D341Med (cell line): Measurements from ENCODE around the gene VPS72.
A peak's percentile ranks its signal among the peaks of the same experiment; 100 is the strongest.

ENCODE experiments used
- DNase-seq: peaks from one replicate; pipeline ENCODE4 v3.0.0; 2012; ENCODE audit warnings: low spot score

VPS72 gene

DNA sequence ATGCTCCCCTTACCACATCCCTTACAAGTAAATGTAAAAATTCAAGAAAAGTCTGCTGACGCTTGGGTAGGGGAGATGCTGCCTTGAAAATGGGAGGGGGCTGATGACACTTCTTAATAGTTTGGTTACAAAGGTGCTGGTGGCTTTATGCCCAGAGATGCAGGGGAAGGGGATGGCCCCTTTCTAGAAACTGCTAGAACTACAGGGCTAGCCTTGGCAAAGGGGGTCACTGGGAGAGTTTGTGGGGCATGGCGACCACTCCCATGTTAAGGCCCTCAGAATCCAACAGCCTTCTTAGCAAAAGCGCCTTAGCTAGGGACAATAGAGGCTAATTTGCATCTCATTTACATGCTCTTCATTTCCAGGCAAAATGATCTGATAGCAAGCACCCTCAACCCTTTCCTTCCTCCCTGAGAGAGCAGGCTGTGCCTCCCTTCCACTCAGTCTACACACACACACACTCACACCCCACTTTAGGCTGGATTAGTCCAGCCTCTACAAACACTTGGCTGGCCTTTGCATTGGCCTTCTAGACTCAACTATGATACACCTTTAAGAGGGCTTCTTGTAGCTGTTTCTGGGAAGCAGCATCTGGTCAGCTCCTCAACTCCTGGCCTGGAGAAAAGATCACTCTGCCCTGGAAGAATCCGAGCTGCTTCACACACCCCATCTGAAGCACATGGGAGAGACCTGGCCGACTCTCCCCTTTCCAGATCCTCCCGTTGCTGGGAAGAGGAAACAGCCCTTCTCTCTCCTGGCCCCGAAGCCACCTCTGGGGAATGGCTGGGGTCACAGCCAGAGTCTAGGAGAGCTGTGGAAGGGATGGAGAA is 45.3 kb downstream of the VPS72 start:
- no peak for DNase-seq

DNA sequence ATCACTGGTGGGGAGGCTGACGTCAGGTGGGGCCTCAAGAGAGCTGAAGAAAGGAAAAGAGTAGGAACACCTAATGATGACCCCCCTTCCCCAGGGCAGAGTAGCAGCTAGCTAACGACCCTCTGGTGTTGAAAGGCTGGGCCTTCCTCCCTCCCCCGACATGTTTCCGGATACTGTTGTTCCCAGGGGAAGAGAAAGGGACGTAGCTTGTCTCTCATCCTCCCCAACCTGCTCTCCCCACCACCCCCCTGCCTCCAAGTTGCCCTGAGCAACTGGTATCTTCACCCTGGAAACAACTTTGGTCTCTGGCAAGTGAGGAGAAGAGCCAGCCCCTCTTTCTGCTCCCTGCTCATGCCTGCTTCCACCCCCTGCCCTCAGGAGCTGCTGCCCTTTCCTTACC is 46.0 kb downstream of the VPS72 start:
- no peak for DNase-seq

DNA sequence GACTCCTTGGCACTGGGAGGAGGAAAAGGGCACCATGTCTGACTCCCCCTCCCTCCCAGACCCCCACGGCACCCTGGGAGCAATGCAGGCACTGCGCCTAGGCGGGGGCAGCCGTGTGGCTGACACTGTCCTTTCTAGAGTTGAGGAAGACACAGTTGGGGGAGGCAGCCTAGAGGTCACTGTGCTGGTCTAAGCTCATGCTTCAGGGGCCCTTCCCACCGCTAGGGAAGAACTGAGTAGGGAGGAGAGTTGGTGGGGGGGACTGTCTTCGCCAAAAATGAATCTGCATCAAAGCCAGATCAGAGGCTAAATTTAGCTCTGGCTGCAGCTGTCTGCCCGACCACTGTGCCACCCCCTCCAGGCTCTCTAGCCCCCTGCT is 47.0 kb downstream of the VPS72 start:
- no peak for DNase-seq

DNA sequence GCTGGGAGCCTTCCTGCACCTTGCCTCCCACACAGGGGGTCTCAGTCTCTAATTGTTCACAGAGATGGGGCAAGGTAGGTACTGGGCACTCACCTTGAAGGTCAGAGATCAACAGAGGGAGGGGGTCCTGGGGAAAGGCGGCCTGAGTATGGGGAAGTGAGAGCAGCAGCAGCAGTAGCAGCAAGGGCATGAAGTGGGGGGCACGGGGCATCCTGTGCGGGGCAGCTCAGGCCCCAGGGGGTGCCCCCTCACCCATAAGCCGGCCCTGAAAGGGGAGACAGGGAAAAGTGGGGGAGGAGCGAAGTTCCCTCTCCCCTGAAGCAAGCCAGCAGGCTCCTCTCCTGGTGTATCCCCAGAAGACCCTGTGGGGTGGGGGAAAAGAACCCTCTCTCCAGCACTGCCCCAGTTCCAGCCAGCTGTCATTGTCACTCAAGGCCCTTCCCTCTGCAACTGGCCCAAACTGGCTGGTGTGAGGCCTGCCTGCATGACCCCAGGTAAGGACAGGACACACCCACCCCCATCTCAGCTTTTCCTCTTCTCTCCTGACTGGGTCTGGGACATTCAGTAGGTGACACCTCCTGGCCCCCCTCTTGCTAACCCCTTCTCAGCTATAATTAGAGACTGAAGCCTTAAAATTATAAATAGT is 47.5 kb downstream of the VPS72 start:
- no peak for DNase-seq

DNA sequence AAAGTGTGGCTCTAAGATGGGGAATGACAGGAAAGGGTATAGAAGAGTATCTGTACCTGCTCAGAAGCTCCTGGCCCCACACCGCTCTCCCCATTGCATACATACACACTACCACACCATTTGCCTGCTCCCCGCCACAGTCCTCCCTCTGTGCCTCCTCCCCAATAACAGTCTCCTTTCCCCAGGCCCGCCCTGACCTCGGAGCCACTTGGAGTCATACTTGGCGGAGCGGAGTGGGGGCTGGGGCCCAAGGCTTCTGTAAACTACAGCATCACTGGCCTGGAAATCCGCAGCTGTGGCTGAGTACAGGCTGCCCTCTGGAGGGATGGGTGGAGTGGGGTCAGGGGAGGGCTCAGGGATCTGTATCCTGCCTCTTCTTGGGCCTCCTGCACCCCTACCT is 52.2 kb downstream of the VPS72 start:
- DNase-seq = no peak

DNA sequence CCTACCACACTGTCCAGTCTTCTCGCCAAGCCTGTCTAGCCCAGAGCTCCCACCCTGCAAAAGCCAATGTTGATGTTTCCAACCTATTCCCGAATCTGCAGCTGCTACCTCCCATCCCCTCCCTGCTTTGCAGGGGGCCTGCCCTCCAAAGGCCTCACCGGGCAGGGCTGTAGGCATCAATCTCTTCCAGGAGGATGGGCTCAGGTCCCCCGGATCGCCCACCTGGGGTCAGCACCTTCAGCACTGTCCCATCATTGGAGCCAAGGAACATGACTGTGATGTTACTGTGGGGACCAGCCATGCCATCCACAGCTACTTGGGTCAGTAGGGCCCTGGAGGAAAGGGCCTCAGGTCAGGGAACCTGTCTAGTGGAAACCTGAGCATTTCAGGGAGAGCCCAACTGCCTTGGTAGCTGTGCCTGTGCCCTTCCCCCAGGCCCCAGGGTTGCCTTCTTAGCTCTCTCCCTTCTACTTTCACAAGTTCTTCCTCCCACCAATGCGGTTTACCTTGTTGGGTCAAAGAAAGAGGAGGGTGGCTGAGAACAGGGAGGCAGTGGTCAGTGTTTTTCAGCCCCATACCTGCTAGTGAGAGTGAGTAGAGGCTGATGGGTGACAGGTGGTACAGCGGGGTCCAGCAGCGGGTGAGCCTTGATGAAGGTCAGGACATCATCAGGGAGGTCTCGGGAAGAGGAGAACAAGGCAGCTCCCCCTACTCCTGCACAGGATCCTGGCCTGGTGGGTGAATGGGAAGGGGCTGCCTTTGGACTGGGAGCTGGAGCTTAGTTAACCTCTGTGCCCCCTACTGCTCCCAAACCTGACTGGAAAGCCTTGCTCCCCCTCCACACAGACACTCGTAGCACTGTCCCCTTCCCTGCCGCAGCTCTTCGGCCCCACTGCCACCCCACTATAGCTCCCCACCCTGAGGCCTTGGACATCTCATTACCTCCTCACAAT is 54.3 kb downstream of the VPS72 start:
- DNase-seq = no peak

DNA sequence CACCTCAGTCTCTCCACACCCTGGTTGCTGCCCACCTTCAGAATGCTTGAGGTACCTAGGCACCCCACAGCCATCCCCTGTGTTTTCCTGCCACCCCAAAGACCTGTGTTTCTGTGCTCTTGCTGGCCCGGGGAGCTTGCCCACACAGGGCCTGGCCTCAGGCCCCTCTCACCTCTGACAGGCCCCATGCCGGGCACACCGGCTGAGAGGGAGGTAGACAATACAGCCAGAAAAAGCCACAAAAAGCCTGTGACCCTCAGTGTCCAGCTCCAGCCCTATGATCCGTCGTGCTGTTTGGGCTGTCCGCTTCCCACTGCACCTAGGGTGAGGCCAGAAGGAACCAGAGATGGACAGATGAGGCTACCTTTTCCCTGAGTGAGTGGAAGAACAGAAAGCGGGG is 55.0 kb downstream of the VPS72 start:
- no peak for DNase-seq

DNA sequence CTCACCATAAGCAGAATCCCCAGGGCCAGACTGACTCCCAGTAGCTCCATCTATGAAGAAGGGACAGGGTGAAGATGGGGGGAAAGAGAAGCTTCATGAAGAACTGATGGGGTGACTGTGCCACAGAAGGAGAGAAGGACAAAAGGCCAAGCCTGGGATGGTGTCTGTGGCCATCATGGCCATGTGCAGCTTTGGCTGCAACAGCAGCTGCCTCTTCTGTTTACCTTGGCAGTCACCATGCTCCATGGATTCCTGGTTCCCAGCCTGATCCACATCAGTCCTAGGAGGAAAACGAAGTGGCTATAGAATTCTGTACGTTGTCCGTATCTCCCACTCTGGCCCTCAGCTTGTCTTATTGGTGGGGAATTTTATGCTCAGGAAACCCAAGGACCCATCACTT is 55.6 kb downstream of the VPS72 start:
- DNase-seq = no peak

DNA sequence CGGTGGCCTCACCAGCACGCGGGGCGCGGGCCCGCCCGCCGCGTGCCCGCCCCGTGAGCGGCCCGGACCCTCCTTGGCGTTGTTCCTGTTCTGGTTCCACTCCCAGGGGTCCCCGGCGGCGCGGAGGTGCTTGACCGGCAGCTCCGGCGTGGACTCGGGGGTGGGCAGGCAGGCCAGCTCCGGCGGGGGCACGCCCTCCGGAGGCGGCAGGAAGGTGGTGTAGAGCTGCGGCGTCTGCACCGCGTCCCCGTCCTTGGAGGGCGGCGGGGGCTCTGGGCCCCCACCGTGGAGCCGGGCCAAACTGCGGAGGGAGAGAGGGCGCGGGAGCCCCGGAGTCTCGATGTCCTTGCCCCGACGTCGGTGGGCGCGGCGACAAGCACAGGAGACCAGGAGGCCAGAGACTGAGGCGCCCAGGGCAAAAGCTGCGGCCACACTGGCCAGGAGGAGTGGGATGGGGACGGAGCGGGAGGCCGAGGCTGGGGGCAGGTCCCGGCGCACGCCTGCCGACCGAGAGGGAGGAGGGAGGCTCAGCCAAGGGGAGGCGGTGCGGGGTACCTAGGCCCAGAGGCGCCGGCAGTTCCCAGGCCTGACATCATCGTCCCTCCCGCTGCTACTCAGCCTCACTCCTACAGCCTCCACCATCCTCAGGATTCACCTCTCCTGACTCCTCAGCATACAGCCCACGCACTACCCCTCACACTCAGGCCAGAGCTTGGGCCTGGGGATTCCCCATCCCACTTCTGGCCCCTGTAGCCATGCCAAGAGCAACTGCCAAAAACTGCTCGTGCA is 56.8 kb downstream of the VPS72 start:
- DNase-seq = peak; percentile 48

DNA sequence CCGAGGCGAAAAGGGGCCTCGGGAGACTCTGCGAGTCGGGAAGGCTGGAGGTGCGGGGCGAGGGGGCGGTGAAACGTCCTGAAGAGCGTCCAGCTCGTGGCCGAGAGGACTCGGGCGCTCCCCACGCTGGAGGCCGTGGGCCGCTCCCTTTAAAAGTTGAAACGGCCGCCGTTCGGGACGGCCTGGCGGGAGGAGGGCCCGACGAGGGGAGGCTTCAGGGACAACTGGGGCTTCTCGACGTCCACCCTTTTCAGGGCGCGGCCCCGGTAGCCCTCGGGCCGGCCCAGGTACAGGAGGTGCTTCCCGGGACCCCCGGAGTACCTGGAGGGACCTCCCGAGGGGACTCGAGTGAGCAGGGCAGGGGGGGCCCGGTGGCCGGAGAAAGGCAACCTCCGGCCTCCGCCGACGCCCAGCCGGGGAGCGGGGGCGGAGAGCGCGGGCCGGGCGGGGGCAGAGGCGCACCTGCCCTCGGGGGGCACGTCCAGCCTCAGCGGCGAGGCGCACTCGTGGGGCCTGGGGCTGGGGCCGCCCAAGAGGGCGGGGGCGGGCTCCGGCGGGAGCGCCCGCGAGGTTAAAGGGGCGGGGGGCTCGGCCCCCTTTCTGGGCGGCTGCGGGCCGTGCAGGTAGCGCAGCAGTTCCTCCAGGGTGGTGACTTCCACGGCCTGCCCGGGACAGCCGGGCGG is 57.5 kb downstream of the VPS72 start:
- peak; percentile 47 for DNase-seq

DNA sequence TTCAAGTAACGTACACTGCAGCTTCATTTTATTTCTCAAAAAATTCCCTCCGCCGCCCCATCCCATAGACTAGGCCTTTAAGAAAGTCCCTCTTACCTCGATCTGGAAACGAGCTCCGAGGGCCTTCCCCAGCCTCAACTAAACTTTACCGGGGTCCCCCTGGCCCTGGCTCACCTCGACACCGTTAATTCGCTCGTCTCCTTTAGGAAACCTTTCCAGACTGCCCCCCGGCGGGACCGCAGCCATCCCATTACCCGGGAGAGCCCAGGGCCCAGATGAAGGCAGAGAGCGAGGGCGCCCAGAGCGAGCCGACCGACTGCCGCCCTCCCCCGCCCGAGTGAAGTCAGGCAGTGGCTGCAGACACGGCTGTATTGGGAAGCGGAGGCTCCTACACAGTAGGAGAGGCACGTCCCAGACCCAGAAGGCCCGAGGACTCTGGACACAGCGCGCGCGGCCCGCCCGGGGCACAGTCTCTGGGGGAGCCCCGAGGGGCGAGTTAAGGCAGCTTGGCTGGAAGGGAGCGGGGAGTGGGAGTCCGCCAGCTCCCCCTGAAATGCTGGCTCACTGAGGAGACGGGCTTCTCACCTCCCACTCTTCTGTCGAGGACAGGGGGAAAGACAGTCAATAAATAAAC is 58.2 kb downstream of the VPS72 start:
- no peak for DNase-seq

DNA sequence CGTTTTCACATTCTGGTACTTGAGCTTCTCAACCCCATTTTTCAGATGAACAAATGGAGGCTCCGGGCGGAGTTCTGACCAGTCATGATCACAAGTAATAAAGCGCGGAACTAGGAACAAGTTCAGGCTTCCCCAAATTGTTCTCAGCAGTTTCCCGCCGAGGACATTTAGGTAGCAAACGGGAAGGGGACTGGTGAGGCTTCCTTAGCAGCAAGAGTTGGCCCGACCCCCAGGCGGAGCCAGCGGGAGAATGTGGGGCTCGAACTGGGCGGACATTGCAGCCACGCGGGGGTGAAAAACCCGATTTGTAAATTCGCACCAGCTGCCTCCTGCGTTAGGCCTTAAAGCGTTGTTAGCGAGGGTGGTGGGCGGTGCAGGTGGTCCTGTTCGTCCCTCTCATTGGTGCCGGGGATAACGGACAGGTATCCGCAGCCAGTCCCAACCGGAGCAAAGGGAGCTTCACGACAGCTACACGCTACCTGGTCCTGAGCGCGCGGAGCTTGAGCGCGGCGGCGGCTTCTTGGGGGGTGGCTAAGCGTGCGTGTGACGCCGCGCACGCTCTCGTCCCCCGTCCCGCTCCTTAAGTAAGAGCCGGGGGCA is 58.9 kb downstream of the VPS72 start:
- DNase-seq = no peak

DNA sequence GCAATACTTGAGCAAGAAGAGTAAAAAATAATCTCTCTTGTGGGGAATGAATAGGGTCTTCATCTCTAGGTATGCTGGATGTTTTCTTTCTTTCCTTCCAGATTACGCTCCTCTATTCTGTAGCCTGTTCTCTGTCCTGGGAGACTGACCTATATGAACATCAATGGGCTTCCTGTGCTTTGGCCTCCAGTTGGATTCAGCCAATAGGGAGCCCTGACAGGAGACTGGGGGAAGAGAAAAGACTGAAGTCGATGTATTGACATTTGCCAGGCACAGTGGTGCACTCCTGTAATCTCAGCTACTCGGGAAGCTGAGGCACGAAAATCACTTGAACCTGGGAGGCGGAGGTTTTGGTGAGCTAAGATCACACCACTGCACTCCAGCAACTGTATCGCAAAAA is 61.2 kb downstream of the VPS72 start:
- no peak for DNase-seq
